Fibroblast of the conjunctiva (primary cell): ENCODE data around the gene ADIRF.
A peak's percentile ranks its signal among the peaks of the same experiment; 100 is the strongest.
"Not testable (repeated sequence)": the region's sequence is repeated elsewhere in the genome, so short reads cannot be mapped to it uniquely, and the experiment has no call there.

Experiments used
- DNase-seq: peaks from one replicate; pipeline ENCODE4 v3.0.0-alpha.2; 2010; ENCODE audit warnings: low read depth

ADIRF gene

DNA sequence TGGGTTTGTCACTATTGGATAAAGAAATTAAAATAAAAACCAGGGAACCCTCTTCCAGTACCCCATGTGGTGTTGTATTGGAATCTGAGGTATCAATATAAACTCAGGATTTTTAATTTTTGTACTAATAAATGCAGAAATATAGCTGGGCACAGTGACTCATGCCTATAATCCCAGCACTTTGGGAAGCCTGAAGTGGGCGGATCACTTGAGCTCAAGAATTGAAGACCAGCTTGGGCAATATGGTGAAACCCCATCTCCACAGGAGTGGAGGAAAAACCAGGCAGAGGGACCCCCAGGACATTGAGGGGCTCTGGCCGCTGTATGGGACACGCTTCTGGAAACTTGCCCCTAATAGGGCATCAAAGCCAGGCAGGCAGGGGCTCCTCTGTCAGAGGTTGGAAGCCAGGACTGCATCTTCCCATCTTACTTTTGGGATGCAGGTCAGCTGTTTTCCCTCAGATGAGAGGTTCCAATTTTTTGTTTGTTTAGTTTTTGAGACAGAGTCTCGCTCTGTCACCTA is 11.1 kb downstream of the ADIRF start:
- no peak for DNase-seq

- no peak for DNase-seq
These were observed 11.7 kb downstream of the ADIRF start for GRCh38 chr10:86979977-86980448.

DNA sequence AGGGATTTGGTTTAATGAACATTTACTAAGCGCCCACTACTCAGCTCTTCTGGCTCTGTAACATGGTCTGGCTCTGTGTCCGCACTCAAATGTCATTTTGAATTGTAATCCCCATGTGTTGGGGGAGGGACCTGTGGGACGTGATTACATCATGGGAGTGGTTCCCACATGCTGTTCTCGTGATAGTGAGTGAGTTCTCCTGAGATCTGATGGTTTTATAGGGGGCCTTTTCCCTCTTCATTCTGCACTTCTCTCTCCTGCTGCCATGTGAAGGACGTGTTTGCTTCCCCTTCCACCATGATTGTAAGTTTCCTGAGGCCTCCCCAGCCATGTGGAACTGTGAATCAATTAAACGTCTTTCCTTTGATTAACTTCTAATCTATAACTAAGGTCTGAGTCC is 12.7 kb downstream of the ADIRF start:
- DNase-seq: not testable (repeated sequence)

DNA sequence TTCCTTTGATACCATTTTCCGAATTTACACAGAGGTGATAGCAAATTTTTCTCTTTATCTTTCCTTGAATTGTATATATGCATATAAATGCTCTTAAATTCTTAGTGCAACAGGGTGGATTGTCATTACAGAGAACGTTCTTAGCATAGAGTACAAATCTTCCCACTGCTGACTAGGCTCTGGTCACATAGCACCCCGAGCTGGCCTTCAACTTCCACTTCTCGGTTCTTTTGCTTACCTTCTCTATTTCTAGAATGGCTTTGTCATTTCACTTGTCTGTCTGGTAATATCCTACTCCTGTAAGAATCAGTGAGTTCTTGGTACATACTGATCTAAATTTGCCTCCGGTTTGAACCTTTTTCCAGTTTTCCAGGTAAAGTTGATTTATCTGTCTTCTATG is 13.4 kb downstream of the ADIRF start:
- no peak for DNase-seq

GRCh38 chr10:86984498-86984897 is 16.2 kb downstream of the ADIRF start:
- not testable (repeated sequence) for DNase-seq

GRCh38 chr10:86988520-86988919 is 20.2 kb downstream of the ADIRF start:
- no peak for DNase-seq

GRCh38 chr10:86991362-86991761 is 23.1 kb downstream of the ADIRF start:
- not testable (repeated sequence) for DNase-seq

GRCh38 chr10:86992456-86992855 is 24.2 kb downstream of the ADIRF start:
- no peak for DNase-seq

GRCh38 chr10:86992929-86993328 is 24.6 kb downstream of the ADIRF start:
- DNase-seq: no peak

GRCh38 chr10:86999802-87000403 is 31.6 kb downstream of the ADIRF start:
- DNase-seq: not testable (repeated sequence)

DNA sequence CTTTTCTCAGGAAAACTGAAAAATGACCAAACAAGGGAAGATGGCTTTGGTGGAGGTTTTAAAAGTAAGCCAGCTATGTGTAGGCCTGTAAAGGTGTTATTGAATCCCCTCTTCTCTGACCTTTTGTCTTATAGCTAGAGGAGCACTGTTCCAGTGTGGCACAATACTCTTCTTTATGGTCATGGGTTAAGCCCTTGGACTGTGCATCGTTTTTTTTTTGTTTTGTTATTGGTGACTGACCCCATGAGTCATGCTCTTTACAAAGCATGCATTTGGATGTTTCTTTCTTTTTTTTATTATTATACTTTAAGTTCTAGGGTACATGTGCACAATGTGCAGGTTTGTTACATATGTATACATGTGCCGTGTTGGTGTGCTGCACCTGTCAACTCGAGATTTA is 32.2 kb downstream of the ADIRF start:
- peak; percentile 22 for DNase-seq

- DNase-seq: not testable (repeated sequence)
These were observed 38.8 kb downstream of the ADIRF start for GRCh38 chr10:87007124-87007523.

GRCh38 chr10:87007674-87008073 is 39.4 kb downstream of the ADIRF start:
- DNase-seq: not testable (repeated sequence)

DNA sequence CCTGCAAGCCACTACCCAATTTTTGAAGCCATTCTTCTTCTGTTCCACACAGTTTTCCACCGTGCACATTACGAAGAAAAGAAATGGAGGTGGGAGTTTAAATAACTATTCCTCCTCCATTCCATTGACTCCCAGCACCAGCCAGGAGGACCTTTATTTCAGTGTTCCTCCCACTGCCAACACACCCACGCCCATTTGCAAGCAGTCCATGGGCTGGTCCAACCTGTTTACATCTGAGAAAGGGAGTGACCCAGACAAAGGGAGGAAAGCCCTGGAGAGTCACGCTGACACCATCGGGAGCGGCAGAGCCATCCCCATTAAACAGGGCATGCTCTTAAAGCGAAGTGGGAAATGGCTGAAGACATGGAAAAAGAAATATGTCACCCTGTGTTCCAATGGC is 40.0 kb downstream of the ADIRF start:
- not testable (repeated sequence) for DNase-seq

DNA sequence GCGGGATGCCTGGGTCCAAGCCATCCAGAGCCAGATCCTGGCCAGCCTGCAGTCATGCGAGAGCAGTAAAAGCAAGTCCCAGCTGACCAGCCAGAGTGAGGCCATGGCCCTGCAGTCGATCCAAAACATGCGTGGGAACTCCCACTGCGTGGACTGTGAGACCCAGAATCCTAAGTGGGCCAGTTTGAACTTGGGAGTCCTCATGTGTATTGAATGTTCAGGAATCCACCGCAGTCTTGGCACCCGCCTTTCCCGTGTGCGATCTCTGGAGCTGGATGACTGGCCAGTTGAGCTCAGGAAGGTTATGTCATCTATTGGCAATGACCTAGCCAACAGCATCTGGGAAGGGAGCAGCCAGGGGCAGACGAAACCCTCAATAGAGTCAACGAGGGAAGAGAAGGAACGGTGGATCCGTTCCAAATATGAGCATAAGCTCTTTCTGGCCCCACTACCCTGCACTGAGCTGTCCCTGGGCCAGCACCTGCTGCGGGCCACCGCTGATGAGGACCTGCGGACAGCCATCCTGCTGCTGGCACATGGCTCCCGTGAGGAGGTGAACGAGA is 40.9 kb downstream of the ADIRF start:
- not testable (repeated sequence) for DNase-seq

- DNase-seq: not testable (repeated sequence)
These were observed 45.2 kb downstream of the ADIRF start for GRCh38 chr10:87013528-87013927.

- DNase-seq: not testable (repeated sequence)
These were observed 46.9 kb downstream of the ADIRF start for GRCh38 chr10:87014986-87015716.

DNA sequence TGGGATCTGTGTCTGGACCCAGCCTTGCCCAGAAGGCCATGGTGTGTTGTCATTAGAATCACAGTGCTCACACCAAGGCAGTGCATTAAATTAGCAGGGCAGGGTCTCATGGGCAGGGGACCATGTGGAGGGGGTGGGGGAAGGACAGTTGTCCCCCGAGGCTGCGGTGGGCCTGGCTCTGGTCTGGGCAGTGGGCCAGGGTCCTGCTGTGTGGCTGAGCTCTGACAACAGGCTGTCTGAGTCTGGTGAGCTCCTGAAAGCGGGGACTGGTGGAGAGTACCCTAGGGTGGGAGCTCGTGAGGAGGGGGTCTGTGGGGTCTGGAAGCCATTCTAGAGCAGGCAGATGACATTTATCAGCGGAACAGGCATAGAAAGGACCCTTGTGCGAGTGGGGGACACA is 49.8 kb downstream of the ADIRF start:
- not testable (repeated sequence) for DNase-seq

GRCh38 chr10:87019066-87019465 is 50.8 kb downstream of the ADIRF start:
- not testable (repeated sequence) for DNase-seq

DNA sequence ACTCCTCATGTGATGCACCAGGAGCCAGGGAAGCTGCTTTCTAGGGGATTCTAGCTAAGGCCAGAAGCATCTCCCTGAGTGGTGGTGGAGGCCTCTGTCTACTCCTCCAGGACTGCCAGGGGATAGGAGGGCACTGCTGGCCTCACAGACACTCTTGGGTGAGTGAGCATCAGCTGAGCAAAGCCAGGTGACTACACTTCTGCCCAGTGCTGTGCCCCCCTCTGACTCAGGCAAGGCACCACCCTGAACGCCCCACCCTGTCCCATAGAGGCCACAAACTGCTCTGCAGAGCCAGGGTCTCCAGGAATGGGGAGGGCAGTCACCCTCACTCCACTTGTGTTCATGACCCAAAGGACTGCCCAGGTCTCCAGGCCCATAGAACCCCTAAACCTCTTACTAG is 51.2 kb downstream of the ADIRF start:
- DNase-seq: not testable (repeated sequence)

DNA sequence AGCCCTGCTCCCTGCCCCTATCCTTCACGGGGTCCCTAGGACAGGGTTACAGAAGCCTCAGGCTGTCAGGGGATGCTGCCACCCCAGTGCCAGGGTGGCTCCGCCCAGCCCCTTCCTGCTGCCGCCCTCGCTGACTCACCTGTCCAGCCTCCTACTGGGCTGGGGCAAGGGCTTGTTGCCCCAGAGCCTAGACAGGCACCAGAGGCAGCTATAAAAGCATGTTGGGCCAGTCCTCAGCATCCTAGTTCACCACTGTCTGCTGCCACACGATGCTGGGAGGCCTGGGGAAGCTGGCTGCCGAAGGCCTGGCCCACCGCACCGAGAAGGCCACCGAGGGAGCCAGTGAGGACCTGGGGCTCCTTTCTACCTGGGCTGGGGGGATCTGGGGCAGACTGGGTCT is 51.8 kb downstream of the ADIRF start, which contains the start of gene FAM25A:
FAM25A (plus strand) TSS at position 239 of the 400 bp plus-strand sequence; CDS start at position 270, 31 bp downstream.
- DNase-seq: not testable (repeated sequence)
